WTC11 (cell line): ENCODE results near the gene ZNF397. TPM values are rescaled to one million over a fixed set of nuclear protein-coding genes. Genes with fewer than 3 reads are reported as not detected.
A peak's percentile ranks its signal among the peaks of the same experiment; 100 is the strongest.

ENCODE experiments used
- ATF1 ChIP-seq: sonication (generic); formaldehyde crosslinking; IDR thresholded peaks from 2 replicates; pipeline ENCODE4 v1.8.1; 2023; ENCODE audit warnings: mild to moderate bottlenecking, moderate library complexity, missing genetic modification reagents
- CBFB ChIP-seq: sonication (generic); formaldehyde crosslinking; IDR thresholded peaks from 2 replicates; pipeline ENCODE4 v1.8.1; 2022; ENCODE audit warnings: mild to moderate bottlenecking, low read depth, missing genetic modification reagents
- CREM ChIP-seq: sonication (generic); formaldehyde crosslinking; IDR thresholded peaks from 2 replicates; pipeline ENCODE4 v1.8.1; 2022; ENCODE audit warnings: mild to moderate bottlenecking, missing genetic modification reagents, moderate library complexity
- NFATC4 ChIP-seq: fragments of 250-450 bp; sonication (Bioruptor Pico); IDR thresholded peaks from 2 replicates; pipeline ENCODE4 v1.9.0; 2021; ENCODE audit warnings: mild to moderate bottlenecking
- NFYB ChIP-seq: sonication (generic); formaldehyde crosslinking; conservative IDR thresholded peaks from 2 replicates; pipeline ENCODE4 v1.8.0; 2022; ENCODE audit warnings: low read depth, missing genetic modification reagents
- NR1H2 ChIP-seq: sonication (generic); formaldehyde crosslinking; IDR thresholded peaks from 2 replicates; pipeline ENCODE4 v1.9.0; 2021; ENCODE audit warnings: mild to moderate bottlenecking, moderate library complexity, missing genetic modification reagents
- TEAD4 ChIP-seq: sonication (generic); formaldehyde crosslinking; IDR thresholded peaks from 2 replicates; pipeline ENCODE4 v1.8.0; 2022; ENCODE audit warnings: mild to moderate bottlenecking, missing genetic modification reagents
- ZNF232 ChIP-seq: sonication (generic); formaldehyde crosslinking; IDR thresholded peaks from 2 replicates; pipeline ENCODE4 v1.8.0; 2022; ENCODE audit warnings: mild to moderate bottlenecking, missing genetic modification reagents
- total RNA-seq: library from RNA; stranded (reverse); gene quantifications from 3 replicates; pipeline ENCODE4 v1.2.3, GENCODE V29; 2021
- TF ChIP-seq, protein P1 (sequence below): sonication (generic); formaldehyde crosslinking; IDR thresholded peaks from 2 replicates; pipeline ENCODE4 v1.8.0; 2023; ENCODE audit warnings: missing genetic modification reagents, mild to moderate bottlenecking, borderline replicate concordance
- TF ChIP-seq, protein P2 (sequence below): sonication (generic); formaldehyde crosslinking; IDR thresholded peaks from 2 replicates; pipeline ENCODE4 v1.8.1; 2023; ENCODE audit warnings: mild to moderate bottlenecking, missing genetic modification reagents, borderline replicate concordance
- TF ChIP-seq, protein P3 (sequence below): sonication (generic); formaldehyde crosslinking; IDR thresholded peaks from 2 replicates; pipeline ENCODE4 v1.8.1; 2022; ENCODE audit warnings: low read depth, mild to moderate bottlenecking, moderate library complexity, missing genetic modification reagents, borderline replicate concordance
- TF ChIP-seq, protein P4 (sequence below): sonication (generic); formaldehyde crosslinking; IDR thresholded peaks from 2 replicates; pipeline ENCODE4 v1.8.0; 2022; ENCODE audit warnings: mild to moderate bottlenecking, missing genetic modification reagents
- TF ChIP-seq, protein P5 (sequence below): sonication (generic); formaldehyde crosslinking; IDR thresholded peaks from 2 replicates; pipeline ENCODE4 v1.8.0; 2022; ENCODE audit warnings: mild to moderate bottlenecking, missing genetic modification reagents
- TF ChIP-seq, protein P6 (sequence below): sonication (generic); formaldehyde crosslinking; IDR thresholded peaks from 2 replicates; pipeline ENCODE4 v1.8.1; 2022; ENCODE audit warnings: mild to moderate bottlenecking, missing genetic modification reagents, moderate library complexity, borderline replicate concordance
- TF ChIP-seq, protein P7 (sequence below): fragments of 250-450 bp; sonication (Bioruptor Pico); IDR thresholded peaks from 2 replicates; pipeline ENCODE4 v2.1.2; 2022; ENCODE audit warnings: mild to moderate bottlenecking, moderate library complexity
- TF ChIP-seq, protein P8 (sequence below): fragments of 250-450 bp; sonication (Bioruptor Pico); IDR thresholded peaks from 2 replicates; pipeline ENCODE4 v1.9.0; 2021; ENCODE audit warnings: mild to moderate bottlenecking, borderline replicate concordance
- TF ChIP-seq, protein P9 (sequence below): sonication (generic); formaldehyde crosslinking; IDR thresholded peaks from 2 replicates; pipeline ENCODE4 v1.8.1; 2023; ENCODE audit warnings: mild to moderate bottlenecking, missing genetic modification reagents

ZNF397 gene
- total RNA-seq, 1 experiment from 2014 or later = 44.0 TPM

DNA sequence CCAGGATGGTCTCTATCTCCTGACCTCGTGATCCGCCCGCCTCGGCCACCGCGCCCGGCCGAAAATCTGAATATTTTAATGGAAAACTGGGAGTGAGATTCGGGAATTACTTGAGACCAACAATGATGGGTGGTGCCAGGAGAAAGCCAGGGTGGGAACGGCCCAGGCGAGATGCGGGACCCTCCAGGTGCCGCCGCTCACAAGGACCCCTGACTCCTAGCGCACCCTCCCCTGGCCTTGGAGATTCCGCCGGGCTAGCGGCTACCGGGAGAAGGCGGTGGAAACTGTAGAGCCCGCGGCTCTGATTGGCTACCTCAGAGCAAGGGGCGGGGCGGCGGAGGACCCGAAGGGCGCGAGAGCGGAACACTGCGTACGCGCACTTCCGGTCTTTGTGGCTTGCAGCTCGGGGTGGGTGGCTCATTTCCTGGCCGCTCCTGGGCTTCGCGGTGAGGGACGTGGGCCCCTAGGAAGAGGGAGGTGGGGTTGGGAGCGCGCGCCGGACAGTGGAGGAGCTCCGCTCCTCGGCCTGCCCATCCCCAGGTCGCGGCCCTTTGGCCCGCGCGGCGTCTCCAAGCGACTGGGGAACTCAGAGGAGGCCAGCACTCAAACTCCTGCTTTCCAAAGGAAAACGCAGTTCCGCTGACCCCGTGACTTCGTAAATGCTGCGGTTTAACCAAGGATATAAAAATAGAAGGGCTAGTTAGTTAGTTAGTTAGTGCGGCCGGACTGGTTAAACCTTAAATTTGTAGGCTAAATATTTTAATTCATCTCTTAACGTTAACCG lies at the start of gene ZNF397 (continued):
- TF ChIP-seq, protein P1, sequence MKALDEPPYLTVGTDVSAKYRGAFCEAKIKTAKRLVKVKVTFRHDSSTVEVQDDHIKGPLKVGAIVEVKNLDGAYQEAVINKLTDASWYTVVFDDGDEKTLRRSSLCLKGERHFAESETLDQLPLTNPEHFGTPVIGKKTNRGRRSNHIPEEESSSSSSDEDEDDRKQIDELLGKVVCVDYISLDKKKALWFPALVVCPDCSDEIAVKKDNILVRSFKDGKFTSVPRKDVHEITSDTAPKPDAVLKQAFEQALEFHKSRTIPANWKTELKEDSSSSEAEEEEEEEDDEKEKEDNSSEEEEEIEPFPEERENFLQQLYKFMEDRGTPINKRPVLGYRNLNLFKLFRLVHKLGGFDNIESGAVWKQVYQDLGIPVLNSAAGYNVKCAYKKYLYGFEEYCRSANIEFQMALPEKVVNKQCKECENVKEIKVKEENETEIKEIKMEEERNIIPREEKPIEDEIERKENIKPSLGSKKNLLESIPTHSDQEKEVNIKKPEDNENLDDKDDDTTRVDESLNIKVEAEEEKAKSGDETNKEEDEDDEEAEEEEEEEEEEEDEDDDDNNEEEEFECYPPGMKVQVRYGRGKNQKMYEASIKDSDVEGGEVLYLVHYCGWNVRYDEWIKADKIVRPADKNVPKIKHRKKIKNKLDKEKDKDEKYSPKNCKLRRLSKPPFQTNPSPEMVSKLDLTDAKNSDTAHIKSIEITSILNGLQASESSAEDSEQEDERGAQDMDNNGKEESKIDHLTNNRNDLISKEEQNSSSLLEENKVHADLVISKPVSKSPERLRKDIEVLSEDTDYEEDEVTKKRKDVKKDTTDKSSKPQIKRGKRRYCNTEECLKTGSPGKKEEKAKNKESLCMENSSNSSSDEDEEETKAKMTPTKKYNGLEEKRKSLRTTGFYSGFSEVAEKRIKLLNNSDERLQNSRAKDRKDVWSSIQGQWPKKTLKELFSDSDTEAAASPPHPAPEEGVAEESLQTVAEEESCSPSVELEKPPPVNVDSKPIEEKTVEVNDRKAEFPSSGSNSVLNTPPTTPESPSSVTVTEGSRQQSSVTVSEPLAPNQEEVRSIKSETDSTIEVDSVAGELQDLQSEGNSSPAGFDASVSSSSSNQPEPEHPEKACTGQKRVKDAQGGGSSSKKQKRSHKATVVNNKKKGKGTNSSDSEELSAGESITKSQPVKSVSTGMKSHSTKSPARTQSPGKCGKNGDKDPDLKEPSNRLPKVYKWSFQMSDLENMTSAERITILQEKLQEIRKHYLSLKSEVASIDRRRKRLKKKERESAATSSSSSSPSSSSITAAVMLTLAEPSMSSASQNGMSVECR (CRISPR knock-in tag) = 0 out of 2 replicates have a peak, but pooled peaks have one; percentile 34
- no peak for TF ChIP-seq CBFB (CRISPR knock-in tag)
- no peak for TF ChIP-seq TEAD4 (CRISPR knock-in tag)
- no peak for TF ChIP-seq NFATC4
- TF ChIP-seq ATF1 (CRISPR knock-in tag) = no peak
- no peak for TF ChIP-seq NR1H2
- TF ChIP-seq, protein P2, sequence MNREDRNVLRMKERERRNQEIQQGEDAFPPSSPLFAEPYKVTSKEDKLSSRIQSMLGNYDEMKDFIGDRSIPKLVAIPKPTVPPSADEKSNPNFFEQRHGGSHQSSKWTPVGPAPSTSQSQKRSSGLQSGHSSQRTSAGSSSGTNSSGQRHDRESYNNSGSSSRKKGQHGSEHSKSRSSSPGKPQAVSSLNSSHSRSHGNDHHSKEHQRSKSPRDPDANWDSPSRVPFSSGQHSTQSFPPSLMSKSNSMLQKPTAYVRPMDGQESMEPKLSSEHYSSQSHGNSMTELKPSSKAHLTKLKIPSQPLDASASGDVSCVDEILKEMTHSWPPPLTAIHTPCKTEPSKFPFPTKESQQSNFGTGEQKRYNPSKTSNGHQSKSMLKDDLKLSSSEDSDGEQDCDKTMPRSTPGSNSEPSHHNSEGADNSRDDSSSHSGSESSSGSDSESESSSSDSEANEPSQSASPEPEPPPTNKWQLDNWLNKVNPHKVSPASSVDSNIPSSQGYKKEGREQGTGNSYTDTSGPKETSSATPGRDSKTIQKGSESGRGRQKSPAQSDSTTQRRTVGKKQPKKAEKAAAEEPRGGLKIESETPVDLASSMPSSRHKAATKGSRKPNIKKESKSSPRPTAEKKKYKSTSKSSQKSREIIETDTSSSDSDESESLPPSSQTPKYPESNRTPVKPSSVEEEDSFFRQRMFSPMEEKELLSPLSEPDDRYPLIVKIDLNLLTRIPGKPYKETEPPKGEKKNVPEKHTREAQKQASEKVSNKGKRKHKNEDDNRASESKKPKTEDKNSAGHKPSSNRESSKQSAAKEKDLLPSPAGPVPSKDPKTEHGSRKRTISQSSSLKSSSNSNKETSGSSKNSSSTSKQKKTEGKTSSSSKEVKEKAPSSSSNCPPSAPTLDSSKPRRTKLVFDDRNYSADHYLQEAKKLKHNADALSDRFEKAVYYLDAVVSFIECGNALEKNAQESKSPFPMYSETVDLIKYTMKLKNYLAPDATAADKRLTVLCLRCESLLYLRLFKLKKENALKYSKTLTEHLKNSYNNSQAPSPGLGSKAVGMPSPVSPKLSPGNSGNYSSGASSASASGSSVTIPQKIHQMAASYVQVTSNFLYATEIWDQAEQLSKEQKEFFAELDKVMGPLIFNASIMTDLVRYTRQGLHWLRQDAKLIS (CRISPR knock-in tag) = no peak
- TF ChIP-seq, protein P3, sequence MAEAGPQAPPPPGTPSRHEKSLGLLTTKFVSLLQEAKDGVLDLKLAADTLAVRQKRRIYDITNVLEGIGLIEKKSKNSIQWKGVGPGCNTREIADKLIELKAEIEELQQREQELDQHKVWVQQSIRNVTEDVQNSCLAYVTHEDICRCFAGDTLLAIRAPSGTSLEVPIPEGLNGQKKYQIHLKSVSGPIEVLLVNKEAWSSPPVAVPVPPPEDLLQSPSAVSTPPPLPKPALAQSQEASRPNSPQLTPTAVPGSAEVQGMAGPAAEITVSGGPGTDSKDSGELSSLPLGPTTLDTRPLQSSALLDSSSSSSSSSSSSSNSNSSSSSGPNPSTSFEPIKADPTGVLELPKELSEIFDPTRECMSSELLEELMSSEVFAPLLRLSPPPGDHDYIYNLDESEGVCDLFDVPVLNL (CRISPR knock-in tag) = no peak
- TF ChIP-seq, protein P4, sequence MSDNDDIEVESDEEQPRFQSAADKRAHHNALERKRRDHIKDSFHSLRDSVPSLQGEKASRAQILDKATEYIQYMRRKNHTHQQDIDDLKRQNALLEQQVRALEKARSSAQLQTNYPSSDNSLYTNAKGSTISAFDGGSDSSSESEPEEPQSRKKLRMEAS (CRISPR knock-in tag) = peak; percentile 81
- peak; percentile 56; the same call in 1 of the 2 replicates for TF ChIP-seq CREM
- TF ChIP-seq ZNF232 (CRISPR knock-in tag) = peak; percentile 89; the same call in 1 of the 2 replicates
- TF ChIP-seq NFYB (CRISPR knock-in tag) = peak; percentile 84
- TF ChIP-seq, protein P5, sequence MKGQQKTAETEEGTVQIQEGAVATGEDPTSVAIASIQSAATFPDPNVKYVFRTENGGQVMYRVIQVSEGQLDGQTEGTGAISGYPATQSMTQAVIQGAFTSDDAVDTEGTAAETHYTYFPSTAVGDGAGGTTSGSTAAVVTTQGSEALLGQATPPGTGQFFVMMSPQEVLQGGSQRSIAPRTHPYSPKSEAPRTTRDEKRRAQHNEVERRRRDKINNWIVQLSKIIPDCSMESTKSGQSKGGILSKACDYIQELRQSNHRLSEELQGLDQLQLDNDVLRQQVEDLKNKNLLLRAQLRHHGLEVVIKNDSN (CRISPR knock-in tag) = peak; percentile 24; the same call in 1 of the 2 replicates
- TF ChIP-seq, protein P6, sequence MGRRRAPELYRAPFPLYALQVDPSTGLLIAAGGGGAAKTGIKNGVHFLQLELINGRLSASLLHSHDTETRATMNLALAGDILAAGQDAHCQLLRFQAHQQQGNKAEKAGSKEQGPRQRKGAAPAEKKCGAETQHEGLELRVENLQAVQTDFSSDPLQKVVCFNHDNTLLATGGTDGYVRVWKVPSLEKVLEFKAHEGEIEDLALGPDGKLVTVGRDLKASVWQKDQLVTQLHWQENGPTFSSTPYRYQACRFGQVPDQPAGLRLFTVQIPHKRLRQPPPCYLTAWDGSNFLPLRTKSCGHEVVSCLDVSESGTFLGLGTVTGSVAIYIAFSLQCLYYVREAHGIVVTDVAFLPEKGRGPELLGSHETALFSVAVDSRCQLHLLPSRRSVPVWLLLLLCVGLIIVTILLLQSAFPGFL (CRISPR knock-in tag) = no peak
- TF ChIP-seq, protein P7, sequence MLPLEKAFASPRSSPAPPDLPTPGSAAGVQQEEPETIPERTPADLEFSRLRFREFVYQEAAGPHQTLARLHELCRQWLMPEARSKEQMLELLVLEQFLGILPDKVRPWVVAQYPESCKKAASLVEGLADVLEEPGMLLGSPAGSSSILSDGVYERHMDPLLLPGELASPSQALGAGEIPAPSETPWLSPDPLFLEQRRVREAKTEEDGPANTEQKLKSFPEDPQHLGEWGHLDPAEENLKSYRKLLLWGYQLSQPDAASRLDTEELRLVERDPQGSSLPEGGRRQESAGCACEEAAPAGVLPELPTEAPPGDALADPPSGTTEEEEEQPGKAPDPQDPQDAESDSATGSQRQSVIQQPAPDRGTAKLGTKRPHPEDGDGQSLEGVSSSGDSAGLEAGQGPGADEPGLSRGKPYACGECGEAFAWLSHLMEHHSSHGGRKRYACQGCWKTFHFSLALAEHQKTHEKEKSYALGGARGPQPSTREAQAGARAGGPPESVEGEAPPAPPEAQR (CRISPR knock-in tag) = no peak
- TF ChIP-seq, protein P8, sequence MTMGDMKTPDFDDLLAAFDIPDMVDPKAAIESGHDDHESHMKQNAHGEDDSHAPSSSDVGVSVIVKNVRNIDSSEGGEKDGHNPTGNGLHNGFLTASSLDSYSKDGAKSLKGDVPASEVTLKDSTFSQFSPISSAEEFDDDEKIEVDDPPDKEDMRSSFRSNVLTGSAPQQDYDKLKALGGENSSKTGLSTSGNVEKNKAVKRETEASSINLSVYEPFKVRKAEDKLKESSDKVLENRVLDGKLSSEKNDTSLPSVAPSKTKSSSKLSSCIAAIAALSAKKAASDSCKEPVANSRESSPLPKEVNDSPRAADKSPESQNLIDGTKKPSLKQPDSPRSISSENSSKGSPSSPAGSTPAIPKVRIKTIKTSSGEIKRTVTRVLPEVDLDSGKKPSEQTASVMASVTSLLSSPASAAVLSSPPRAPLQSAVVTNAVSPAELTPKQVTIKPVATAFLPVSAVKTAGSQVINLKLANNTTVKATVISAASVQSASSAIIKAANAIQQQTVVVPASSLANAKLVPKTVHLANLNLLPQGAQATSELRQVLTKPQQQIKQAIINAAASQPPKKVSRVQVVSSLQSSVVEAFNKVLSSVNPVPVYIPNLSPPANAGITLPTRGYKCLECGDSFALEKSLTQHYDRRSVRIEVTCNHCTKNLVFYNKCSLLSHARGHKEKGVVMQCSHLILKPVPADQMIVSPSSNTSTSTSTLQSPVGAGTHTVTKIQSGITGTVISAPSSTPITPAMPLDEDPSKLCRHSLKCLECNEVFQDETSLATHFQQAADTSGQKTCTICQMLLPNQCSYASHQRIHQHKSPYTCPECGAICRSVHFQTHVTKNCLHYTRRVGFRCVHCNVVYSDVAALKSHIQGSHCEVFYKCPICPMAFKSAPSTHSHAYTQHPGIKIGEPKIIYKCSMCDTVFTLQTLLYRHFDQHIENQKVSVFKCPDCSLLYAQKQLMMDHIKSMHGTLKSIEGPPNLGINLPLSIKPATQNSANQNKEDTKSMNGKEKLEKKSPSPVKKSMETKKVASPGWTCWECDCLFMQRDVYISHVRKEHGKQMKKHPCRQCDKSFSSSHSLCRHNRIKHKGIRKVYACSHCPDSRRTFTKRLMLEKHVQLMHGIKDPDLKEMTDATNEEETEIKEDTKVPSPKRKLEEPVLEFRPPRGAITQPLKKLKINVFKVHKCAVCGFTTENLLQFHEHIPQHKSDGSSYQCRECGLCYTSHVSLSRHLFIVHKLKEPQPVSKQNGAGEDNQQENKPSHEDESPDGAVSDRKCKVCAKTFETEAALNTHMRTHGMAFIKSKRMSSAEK = no peak
- TF ChIP-seq, protein P9, sequence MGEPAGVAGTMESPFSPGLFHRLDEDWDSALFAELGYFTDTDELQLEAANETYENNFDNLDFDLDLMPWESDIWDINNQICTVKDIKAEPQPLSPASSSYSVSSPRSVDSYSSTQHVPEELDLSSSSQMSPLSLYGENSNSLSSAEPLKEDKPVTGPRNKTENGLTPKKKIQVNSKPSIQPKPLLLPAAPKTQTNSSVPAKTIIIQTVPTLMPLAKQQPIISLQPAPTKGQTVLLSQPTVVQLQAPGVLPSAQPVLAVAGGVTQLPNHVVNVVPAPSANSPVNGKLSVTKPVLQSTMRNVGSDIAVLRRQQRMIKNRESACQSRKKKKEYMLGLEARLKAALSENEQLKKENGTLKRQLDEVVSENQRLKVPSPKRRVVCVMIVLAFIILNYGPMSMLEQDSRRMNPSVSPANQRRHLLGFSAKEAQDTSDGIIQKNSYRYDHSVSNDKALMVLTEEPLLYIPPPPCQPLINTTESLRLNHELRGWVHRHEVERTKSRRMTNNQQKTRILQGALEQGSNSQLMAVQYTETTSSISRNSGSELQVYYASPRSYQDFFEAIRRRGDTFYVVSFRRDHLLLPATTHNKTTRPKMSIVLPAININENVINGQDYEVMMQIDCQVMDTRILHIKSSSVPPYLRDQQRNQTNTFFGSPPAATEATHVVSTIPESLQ (CRISPR knock-in tag) = no peak
